GM18907 (cell line): Measurements from ENCODE around the gene HOXA11.

Experiments
- ATAC-seq: cut with Tn5 transposase; IDR thresholded peaks from one replicate; pipeline ENCODE4 v1.9.1; 2021; ENCODE audit warnings: mild to moderate bottlenecking, moderate library complexity; ENCODE audit not compliant: unreplicated experiment

Gene HOXA11

GRCh38 chr7:27182285-27182841, 2.7 kb downstream of the HOXA11 start:
- no peak for ATAC-seq

GRCh38 chr7:27181795-27182275, 3.2 kb downstream of the HOXA11 start:
- no peak for ATAC-seq

GRCh38 chr7:27180431-27181420, 4.3 kb downstream of the HOXA11 start:
- no peak for ATAC-seq

- no peak for ATAC-seq
Measured at GRCh38 chr7:27179503-27180430, 5.3 kb downstream of the HOXA11 start.

GRCh38 chr7:27179030-27179429, 6.0 kb downstream of the HOXA11 start:
- ATAC-seq = no peak

- no peak for ATAC-seq
Measured at GRCh38 chr7:27178366-27178765, 6.7 kb downstream of the HOXA11 start.

GRCh38 chr7:27177795-27178320, 7.2 kb downstream of the HOXA11 start:
- no peak for ATAC-seq

GRCh38 chr7:27176962-27177794, 7.9 kb downstream of the HOXA11 start:
- no peak for ATAC-seq

GRCh38 chr7:27176524-27176845, 8.5 kb downstream of the HOXA11 start:
- ATAC-seq = no peak

- ATAC-seq = no peak
Measured at GRCh38 chr7:27175626-27176523, 9.2 kb downstream of the HOXA11 start.

- no peak for ATAC-seq
Measured at GRCh38 chr7:27174874-27175625, 10.0 kb downstream of the HOXA11 start.

- ATAC-seq = no peak
Measured at GRCh38 chr7:27173956-27174873, 10.8 kb downstream of the HOXA11 start, which contains the start of gene HOXA10. Gene HOXA10, minus strand, starts transcription at chr7:27174320. Its CDS starts 14 bp downstream, at chr7:27174306.

GRCh38 chr7:27173511-27173955, 11.5 kb downstream of the HOXA11 start:
- no peak for ATAC-seq

GRCh38 chr7:27172823-27173510, 12.1 kb downstream of the HOXA11 start:
- ATAC-seq = no peak

- no peak for ATAC-seq
Measured at GRCh38 chr7:27172315-27172774, 12.7 kb downstream of the HOXA11 start.

- no peak for ATAC-seq
Measured at GRCh38 chr7:27171637-27172314, 13.3 kb downstream of the HOXA11 start.
